ENCODE measurements around the gene KCNF1. TPM values are rescaled to one million over a fixed set of nuclear protein-coding genes. Genes with fewer than 3 reads are reported as not detected.

KCNF1 gene
- total RNA-seq, 1 donor from 2014 or later: 0.83 TPM

DNA sequence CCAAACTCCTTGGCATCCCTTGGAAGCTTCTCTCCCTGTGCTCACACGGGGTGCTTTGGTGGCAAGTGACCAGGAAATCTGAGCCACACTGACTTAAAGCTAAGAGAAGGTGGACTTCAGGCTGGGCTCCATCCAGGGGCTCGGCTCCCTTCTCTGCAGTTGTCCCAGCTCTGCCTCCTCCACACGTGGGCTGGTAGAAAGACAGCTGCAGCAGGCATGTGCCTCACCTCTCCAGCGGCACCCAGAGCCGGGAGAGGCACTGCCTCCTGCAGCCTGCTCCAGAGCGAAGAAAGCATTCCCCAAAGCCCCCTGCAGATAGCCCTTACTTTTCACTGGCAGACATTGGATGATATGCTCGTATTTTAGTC is 11.3 kb downstream of the KCNF1 start:
- TF ChIP-seq CTCF (IDR thresholded peaks at IDR 0.05; ENCODE audit: unreplicated experiment): no peak
- Mint-ChIP-seq H3K27me3 (ENCODE audit: low read depth) (peaks cover 43% of the 10 kb centered on the region), H3K4me3 (no peak overlapping the region), H3K4me1 (peaks cover 6% of the 10 kb centered on the region), H3K9me3 (no peaks in the 10 kb centered on the region), H3K27ac (no peak overlapping the region), H3K36me3 (no peaks in the 10 kb centered on the region)
- DNase-seq (ENCODE audit: low spot score in 2 of 2, unreplicated experiment in 2 of 2): no peak

- Mint-ChIP-seq H3K4me1 (peaks cover 3% of the 10 kb centered on the region), H3K36me3 (no peaks in the 10 kb centered on the region), H3K4me3 (no peak overlapping the region), H3K9me3 (no peaks in the 10 kb centered on the region), H3K27me3 (ENCODE audit: low read depth) (peaks cover 47% of the 10 kb centered on the region), H3K27ac (no peak overlapping the region)
- no peak for DNase-seq (ENCODE audit: low spot score in 2 of 2, unreplicated experiment in 2 of 2)
- TF ChIP-seq CTCF (IDR thresholded peaks at IDR 0.05; ENCODE audit: unreplicated experiment): no peak
Observed at GRCh38 chr2:10923965-10924364, 12.2 kb downstream of the KCNF1 start.

- Mint-ChIP-seq H3K27me3 (ENCODE audit: low read depth) (peaks cover 49% of the 10 kb centered on the region), H3K4me3 (no peak overlapping the region), H3K27ac (no peak overlapping the region), H3K9me3 (no peaks in the 10 kb centered on the region), H3K36me3 (no peaks in the 10 kb centered on the region), H3K4me1 (peaks cover 2% of the 10 kb centered on the region)
- no peak for TF ChIP-seq CTCF (IDR thresholded peaks at IDR 0.05; ENCODE audit: unreplicated experiment)
- no peak for DNase-seq (ENCODE audit: low spot score in 2 of 2, unreplicated experiment in 2 of 2)
Observed at GRCh38 chr2:10924441-10924840, 12.7 kb downstream of the KCNF1 start.

DNA sequence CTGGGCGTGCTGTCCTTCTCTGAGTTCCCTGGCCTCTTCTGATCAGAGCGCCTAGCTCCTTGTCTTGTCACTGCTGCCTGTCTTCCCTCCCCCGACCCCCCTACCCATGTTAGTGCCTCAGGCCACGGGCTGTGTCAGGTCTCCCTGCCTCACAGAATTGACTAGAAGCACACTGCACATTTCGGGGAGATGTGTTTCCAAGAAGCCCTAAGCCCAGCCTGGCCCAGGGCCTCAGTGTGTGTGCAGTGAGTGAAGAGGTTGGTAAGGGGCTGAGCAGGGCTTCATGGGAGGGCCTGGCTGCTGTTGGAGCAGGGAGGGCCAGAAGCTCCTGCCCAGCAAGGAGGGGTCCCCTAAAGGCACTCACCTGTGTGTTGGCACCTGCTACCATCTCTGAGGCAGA is 13.1 kb downstream of the KCNF1 start:
- no peak overlapping the region for H3K4me3 Mint-ChIP-seq
- H3K27me3 Mint-ChIP-seq (ENCODE audit: low read depth): peaks cover 53% of the 10 kb centered on the region
- peaks cover 2% of the 10 kb centered on the region for H3K4me1 Mint-ChIP-seq
- H3K9me3 Mint-ChIP-seq: no peaks in the 10 kb centered on the region
- DNase-seq (ENCODE audit: low spot score in 2 of 2, unreplicated experiment in 2 of 2): no peak
- no peak overlapping the region for H3K27ac Mint-ChIP-seq
- TF ChIP-seq CTCF (IDR thresholded peaks at IDR 0.05; ENCODE audit: unreplicated experiment): no peak
- H3K36me3 Mint-ChIP-seq: no peaks in the 10 kb centered on the region

GRCh38 chr2:10926191-10926820 is 14.6 kb downstream of the KCNF1 start:
- H3K4me3 Mint-ChIP-seq: no peak overlapping the region

More at GRCh38 chr2:10926191-10926820, 14.6 kb downstream of the KCNF1 start:
- no peaks in the 10 kb centered on the region for H3K9me3 Mint-ChIP-seq
- no peak for DNase-seq (ENCODE audit: low spot score in 2 of 2, unreplicated experiment in 2 of 2)
- no peak overlapping the region for H3K27ac Mint-ChIP-seq
- no peak for TF ChIP-seq CTCF (IDR thresholded peaks at IDR 0.05; ENCODE audit: unreplicated experiment)
- peaks cover 53% of the 10 kb centered on the region for H3K27me3 Mint-ChIP-seq (ENCODE audit: low read depth)
- no peaks in the 10 kb centered on the region for H3K4me1 Mint-ChIP-seq
- no peaks in the 10 kb centered on the region for H3K36me3 Mint-ChIP-seq
